ENCODE measurements around the gene PRDX5. TPM values are rescaled to one million over a fixed set of nuclear protein-coding genes. Genes with fewer than 3 reads are reported as not detected.

PRDX5 gene
- total RNA-seq, 2 experiments from 2014 or later: 31.7 to 33.1 TPM

- H3K9me3 ChIP-seq (ENCODE audit: control insufficient read depth in 1 of 2, insufficient read depth in 1 of 2, low read length in 2 of 2): no peaks in the 10 kb centered on the region
- CTCF ChIA-PET: interaction anchor here (0.7 to 1.0 kb wide), 2 partner anchors 23 to 36 kb away, joined by 3 to 4 read pairs; partner anchors contain the start of gene PRDX5
- no peak for ATAC-seq (ENCODE audit: poor library complexity)
Measured at GRCh38 chr11:64353715-64354506, 36.0 kb downstream of the PRDX5 start.

DNA sequence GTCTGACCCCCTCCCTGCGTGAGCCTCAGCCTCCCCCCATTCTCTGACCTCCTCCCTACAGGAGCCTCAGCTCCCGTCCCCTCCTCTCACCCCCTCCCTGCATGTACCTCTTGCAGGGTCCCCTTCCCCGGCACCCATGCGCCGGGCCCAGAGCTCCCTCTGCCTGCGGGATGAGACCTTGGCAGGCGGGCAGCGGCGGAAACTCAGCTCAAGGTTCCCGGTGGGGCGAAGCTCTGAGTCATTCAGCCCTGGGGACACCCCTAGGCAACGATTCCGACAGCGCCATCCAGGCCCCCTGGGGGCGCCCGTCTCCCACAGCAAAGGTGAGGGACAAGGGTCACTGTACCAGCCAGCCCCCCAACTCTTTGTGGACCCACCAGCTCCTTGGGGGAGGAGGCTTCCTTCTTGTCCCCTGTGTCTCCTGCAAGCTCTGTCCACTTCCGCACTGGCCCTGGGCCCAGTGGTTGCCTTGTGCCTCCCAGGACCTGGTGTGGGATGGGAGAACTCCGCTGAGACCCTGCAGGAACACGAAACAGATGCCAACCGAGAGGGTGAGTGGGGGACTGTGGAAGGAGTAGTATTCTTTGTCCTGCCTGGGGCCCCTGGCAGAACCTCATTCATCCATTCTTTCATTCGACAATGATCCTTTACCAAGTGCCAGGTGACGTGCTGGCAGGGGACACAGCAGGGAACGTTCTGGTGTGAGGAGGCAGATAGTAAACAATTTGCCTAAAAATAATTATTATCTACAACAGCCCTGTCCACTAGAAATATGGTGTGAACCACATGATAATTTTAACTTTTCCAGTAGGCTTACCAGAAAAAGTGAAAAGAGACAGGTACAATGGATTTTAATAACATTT lies 37.4 kb downstream of the PRDX5 start:
- ChIA-PET CTCF (interaction anchor here (0.8 to 1.3 kb wide), 3 partner anchors 13 to 37 kb away, joined by 3 to 12 read pairs (median 3); partner anchors contain the start of genes PRDX5 and TRMT112), POLR2A (interaction anchor here (1.0 to 6.3 kb wide), 2 partner anchors 14 to 38 kb away, joined by 3 to 45 read pairs; partner anchors contain the start of genes PRDX5 and TRMT112)
- DNase-seq: peak in 6 of 14 experiments; percentile 45 to 72 (median 52)
- TF ChIP-seq CTCF (IDR thresholded peaks at IDR 0.05): no peak
- Histone ChIP-seq H3K4me1 (ENCODE audit: insufficient read depth, low read length) (peaks cover 33% of the 10 kb centered on the region), H3K9me3 (ENCODE audit: control insufficient read depth in 1 of 2, insufficient read depth in 1 of 2, low read length in 2 of 2) (no peaks in the 10 kb centered on the region), H3K27me3 (ENCODE audit: control insufficient read depth in 1 of 2, insufficient read depth in 2 of 2, low read length in 2 of 2) (no peaks in the 10 kb centered on the region), H3K36me3 (ENCODE audit: insufficient read depth, low read length) (peaks cover 31% of the 10 kb centered on the region), H3K4me3 (ENCODE audit: low read length) (no peak overlapping the region), H3K27ac (ENCODE audit: low read depth in 1 of 2, low read length in 2 of 2) (no peak overlapping the region)
- peak; percentile 42 for ATAC-seq (ENCODE audit: poor library complexity)
- Mint-ChIP-seq H3K36me3 (ENCODE audit: low read depth) (peaks cover 18% of the 10 kb centered on the region), H3K27ac (no peak overlapping the region), H3K4me3 (no peak overlapping the region), H3K9me3 (no peaks in the 10 kb centered on the region), H3K4me1 (ENCODE audit: low read depth) (peaks cover 22% of the 10 kb centered on the region), H3K27me3 (no peaks in the 10 kb centered on the region)
- intact Hi-C loops (cut with DNase I, micrococcal nuclease): loop anchor here in 1 of 2 experiments (5.0 kb wide), 1 partner anchor 38 kb away; the partner anchor contains the start of genes PRDX5 and TRMT112

More at GRCh38 chr11:64353715-64354506, 36.0 kb downstream of the PRDX5 start:
- Mint-ChIP-seq H3K4me1 (ENCODE audit: low read depth) (peaks cover 13% of the 10 kb centered on the region), H3K4me3 (no peak overlapping the region), H3K27ac (no peak overlapping the region), H3K9me3 (no peaks in the 10 kb centered on the region), H3K36me3 (ENCODE audit: low read depth) (peaks cover 9% of the 10 kb centered on the region), H3K27me3 (no peaks in the 10 kb centered on the region)
- peaks cover 21% of the 10 kb centered on the region for H3K4me1 ChIP-seq (ENCODE audit: insufficient read depth, low read length)
- H3K36me3 ChIP-seq (ENCODE audit: insufficient read depth, low read length): peaks cover 37% of the 10 kb centered on the region
- no peak overlapping the region for H3K4me3 ChIP-seq (ENCODE audit: low read length)
- no peaks in the 10 kb centered on the region for H3K27me3 ChIP-seq (ENCODE audit: control insufficient read depth in 1 of 2, insufficient read depth in 2 of 2, low read length in 2 of 2)
- no peak overlapping the region for H3K27ac ChIP-seq (ENCODE audit: low read depth in 1 of 2, low read length in 2 of 2)
- POLR2A ChIA-PET: interaction anchor here (1.9 kb wide), 1 partner anchor 36 kb away, joined by 10 read pairs; the partner anchor contains the start of genes PRDX5 and TRMT112
- DNase-seq: no peak
- intact Hi-C loops (cut with DNase I, micrococcal nuclease): no loop called here
- no peak for TF ChIP-seq CTCF (IDR thresholded peaks at IDR 0.05)
